HPDE6-E6E7 (cell line): ENCODE results near the gene RXRA.

Experiments
- DNase-seq: peaks from one replicate; pipeline ENCODE4 v3.0.0; 2011; ENCODE audit warnings: missing footprints; ENCODE audit errors: extremely low spot score

The RXRA gene

GRCh38 chr9:134414900-134415425, 88.7 kb downstream of the RXRA start:
- no peak for DNase-seq

GRCh38 chr9:134416385-134417015, 90.2 kb downstream of the RXRA start:
- DNase-seq: no peak

GRCh38 chr9:134418354-134418753, 92.1 kb downstream of the RXRA start:
- DNase-seq: no peak

- DNase-seq: no peak
These were observed 92.9 kb downstream of the RXRA start for GRCh38 chr9:134419000-134419683.

- no peak for DNase-seq
These were observed 93.4 kb downstream of the RXRA start for GRCh38 chr9:134419684-134420076.

DNA sequence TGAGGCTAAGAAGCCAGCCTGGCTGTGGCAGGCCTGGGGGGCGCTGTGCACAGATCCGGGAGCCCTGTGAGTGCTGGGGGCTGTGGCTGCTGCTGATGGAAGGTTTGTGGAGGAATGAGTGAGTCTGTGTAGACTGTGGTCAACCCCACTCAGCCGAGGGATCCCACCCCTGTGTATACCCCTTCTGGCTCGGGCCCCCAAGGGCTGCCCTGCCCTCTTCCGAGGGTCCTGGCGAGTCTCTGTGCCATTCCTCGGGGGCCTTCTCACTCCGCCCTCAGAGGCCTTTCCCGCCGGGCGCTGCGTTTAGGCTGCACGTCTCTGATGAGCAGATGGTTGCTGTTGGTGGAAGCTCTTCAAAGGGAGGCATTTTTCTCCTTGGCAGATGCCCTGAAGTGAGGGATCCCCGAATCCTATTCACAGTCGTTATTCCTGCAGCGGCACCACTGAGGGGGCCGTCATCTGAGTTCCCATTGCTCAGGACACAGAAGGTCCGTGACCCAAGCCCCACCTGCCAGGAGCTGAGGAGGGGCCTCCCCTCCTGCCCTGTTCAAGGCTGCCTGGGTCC, 94.1 kb downstream of the RXRA start:
- no peak for DNase-seq

DNA sequence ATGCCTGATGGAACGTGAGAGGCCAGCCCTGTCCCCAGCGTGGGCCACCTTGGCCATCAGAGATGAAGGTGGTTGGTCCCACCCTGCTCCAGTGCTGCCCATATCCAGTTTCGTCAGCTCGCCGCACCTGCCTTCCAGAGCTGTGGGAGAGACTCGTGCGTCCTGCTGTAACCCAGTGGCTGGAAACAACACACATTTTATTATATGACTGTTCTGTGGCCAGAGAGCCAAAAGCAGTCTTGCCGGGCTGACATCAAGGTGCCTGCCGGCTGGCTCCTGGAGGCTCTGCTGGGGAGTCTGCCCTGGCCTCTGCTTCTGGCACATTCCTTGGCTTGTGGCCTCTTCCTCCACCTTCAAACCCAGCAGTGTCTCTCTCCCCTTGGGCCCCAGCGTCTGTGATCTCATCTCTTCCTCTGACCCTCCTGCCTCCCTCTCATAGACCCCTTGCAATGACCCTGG, 94.7 kb downstream of the RXRA start:
- DNase-seq: no peak

GRCh38 chr9:134421888-134422287, 95.6 kb downstream of the RXRA start:
- no peak for DNase-seq

DNA sequence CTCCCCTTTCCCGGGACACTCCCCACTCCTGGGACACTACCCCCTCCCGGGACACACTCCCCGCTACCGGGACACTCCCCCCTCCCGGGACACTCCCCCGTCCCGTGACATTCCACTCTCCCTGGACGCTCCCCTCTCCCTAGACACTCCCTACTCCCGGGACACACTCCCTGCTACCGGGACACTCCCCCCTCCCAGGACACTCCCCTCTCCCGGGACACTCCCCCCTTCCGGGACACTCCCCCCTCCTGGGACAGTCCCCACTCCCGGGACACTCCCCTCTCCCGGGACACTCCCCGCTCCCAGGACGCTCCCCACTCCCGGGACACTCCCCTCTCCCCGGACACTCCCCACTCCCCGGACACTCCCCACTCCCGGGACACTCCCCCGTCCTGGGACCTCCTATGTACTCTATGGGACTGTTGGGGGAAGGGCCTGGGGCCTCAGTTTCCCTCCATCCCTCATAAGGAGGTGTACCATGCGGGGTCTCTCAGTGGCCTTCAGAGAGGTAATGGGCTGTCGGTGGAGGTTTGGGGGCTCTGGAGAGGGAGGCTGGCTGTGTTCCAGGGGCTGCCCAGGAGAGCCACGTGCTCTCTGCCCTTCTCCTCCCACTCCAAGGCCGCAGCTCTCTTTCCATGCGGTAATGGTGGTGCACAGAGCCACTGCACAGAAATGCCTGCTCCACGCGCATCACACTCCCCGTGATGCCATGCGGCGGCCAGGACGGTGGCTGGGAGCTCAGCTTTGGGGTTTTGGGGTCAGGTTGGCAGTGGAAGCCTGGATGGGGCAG, 96.2 kb downstream of the RXRA start:
- DNase-seq: peak; percentile 45

DNA sequence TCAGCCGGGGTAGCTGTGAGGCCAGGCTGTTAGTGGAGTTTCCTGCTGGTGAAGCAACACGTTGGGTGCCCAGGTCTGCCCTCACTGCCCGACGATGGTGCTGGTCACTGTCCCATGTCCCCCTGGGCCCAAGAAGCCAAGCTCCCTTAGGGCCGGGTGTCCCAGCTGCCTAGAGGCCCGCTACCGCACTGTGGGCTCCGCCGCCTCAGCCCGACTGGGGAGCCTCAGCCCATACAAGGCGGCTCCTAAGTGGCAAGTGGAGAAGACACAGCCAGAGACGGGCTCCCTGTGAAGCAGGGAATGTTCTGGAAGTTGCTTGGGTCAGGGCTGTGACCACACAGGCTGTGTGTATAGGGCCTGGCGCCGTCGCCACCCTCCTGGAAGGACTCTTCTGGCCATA, 96.9 kb downstream of the RXRA start:
- DNase-seq: no peak

DNA sequence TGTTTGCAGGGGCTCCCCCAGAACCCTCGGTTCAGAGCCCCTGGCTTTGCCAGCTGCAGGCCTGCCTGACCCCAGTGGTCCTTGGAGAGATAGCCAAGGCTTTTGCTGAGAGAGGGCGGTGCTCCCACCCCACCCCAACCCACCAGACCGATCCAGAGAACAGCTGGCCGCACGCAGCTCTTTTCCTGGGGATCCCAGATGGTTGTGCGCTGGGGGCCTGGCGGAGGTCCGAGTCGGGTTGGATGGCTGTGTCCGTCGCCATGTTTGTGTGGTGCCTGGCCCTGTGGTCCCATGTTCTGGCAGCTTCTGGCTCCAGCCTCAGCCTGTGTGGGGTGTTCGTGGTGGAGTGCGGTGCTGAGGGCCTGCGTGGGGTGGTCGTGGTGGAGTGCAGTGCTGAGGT, 97.5 kb downstream of the RXRA start:
- DNase-seq: no peak

- no peak for DNase-seq
These were observed 98.6 kb downstream of the RXRA start for GRCh38 chr9:134424818-134425217.

DNA sequence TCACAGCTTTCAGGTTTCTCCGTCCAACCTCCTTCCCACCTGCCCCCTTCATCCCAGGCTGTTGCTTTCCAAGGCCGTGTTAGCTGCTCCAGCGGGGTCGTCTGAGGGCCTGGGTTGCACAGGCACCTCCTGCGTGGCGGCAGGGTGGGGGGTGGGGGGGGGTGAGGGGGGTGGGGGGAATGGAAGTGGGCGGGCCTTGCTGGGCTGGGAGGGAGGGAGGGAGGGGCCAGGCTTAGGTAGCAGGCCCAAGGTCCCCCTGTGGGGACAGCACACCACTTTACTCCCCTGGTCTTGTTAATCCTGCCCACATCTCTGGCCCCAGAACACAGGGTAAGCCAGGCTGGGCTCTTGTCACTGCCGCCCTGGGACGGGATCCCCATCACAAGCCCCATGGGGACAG, 99.1 kb downstream of the RXRA start:
- no peak for DNase-seq

DNA sequence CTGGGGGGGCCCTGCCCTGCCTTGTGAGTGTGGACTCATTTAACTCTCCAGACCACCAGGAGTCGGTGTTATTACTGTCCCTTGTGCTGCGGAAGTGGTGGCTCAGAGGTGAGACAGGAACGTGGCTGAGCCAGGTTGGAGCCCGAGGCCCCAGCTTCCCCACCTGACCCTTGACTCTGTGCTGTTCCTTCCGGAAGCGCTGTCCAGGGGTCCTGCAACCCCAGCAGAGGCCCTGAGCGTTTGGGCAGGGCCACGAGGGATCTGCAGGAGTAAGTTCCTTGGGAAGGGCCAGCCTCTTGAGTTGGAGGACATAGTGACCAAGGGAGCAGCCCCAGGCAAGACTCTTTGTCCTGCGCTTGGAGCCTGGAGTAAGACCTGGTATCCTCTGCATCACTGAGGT, 99.6 kb downstream of the RXRA start:
- DNase-seq: no peak

GRCh38 chr9:134426436-134426835, 100.2 kb downstream of the RXRA start:
- no peak for DNase-seq

DNA sequence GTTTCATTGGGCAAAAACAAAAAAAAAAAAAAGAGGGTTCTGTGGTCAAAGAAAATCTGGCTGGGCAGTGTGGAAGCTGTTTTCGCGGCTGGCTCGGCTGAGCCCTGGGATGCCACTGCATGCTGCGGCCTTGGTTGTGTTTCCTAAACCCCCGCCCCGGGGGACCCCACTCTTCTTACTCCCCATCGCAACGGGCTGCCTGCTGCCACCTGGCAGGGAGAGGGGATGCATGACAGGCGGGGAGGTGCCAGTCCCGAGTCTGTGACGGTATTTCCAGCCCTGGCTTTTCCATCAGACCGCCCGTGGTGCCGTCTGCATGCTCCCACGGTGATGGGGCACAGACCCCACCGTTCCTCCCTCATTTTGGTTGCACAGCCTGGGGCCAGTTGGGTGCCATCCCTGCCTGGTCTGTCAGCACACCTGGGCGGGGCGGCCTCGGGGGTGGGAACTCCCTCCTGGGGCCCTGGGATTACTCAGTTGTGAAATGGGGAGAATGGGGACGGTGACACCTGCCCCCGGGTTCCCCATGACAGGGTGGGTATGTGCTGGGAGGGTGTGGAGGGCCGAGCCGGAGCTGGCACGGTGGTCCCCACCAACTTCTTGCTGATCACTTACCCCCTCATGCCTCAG, 101.0 kb downstream of the RXRA start:
- no peak for DNase-seq

GRCh38 chr9:134428559-134428958, 102.3 kb downstream of the RXRA start:
- no peak for DNase-seq

- DNase-seq: no peak
These were observed 102.8 kb downstream of the RXRA start for GRCh38 chr9:134429007-134429406.

DNA sequence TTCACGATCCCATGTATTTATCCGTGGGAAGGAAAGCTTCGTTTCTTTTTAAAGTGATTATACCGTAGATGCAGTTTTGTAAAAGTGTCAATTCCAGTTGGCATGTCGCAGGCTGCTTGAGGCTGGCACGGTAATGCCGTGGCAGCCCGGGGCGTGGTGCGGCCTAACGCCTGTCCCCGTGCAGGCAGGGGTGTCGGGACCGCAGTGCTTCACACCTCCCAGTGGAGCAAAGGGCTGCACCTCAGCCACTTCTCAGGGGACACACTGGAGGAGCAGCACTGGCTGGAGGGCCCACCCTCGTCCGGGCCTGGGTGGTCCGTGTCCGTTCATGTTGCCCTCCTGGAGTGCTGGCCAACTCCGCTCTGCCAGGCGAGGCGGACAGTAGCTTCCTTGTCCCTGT, 103.2 kb downstream of the RXRA start:
- DNase-seq: no peak

GRCh38 chr9:134431095-134431494, 104.8 kb downstream of the RXRA start:
- no peak for DNase-seq

- no peak for DNase-seq
These were observed 105.4 kb downstream of the RXRA start for GRCh38 chr9:134431626-134432025.

DNA sequence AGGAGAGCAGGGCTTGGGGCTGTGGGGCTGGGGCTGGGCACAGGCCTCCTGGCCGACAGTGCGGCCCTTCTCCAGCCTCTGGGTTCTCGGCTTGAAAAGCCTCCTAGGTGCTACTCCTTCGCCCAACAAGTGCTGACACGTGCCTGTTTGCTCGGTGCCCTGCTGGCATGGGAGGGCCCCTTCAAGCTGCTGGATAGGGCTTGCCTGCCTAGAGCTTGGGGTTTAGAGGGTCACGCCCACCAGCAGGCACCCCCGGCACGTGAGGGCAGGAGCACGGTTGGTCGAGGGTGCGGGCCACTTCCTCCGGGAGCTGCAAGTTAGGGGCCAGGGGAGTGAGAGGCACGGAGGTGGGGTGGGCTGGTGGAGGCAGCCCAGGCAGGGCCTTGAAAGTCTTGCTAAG, 106.2 kb downstream of the RXRA start:
- DNase-seq: no peak
